ENCODE results near the gene TMEM18.
A peak's percentile ranks its signal among the peaks of the same experiment; 100 is the strongest.

The TMEM18 gene

GRCh38 chr2:677056-677958 is at the start of gene TMEM18:
TMEM18 (minus strand) TSS chr2:677406; CDS start chr2:677345, 61 bp downstream.
- peak within 1 kb of the TSS; percentile 97 for H3K27ac ChIP-seq
- H2AFZ ChIP-seq: peak within 1 kb of the TSS; percentile 93
- peak within 1 kb of the TSS; percentile 85 for H3K9ac ChIP-seq
- H3K79me2 ChIP-seq: peaks cover 11% of the 10 kb centered on the region
- H3K4me3 ChIP-seq (ENCODE audit: low read depth, low read length): peak within 1 kb of the TSS; percentile 84
- H3K9me3 ChIP-seq (ENCODE audit: control insufficient read depth, low read length): no peaks in the 10 kb centered on the region
- H3K36me3 ChIP-seq (ENCODE audit: control insufficient read depth, insufficient read depth, low read length): no peaks in the 10 kb centered on the region
- H3K27me3 ChIP-seq (ENCODE audit: control insufficient read depth, insufficient read depth, low read length): no peaks in the 10 kb centered on the region
- TF ChIP-seq CTCF (IDR thresholded peaks at IDR 0.05): peak; percentile 44
- H3K4me2 ChIP-seq (ENCODE audit: low read length): peak within 1 kb of the TSS; percentile 77
- H3K4me1 ChIP-seq: no peaks in the 10 kb centered on the region

GRCh38 chr2:726169-726568 is 49.0 kb upstream of the TMEM18 start:
- H3K36me3 ChIP-seq (ENCODE audit: control insufficient read depth, insufficient read depth, low read length): no peaks in the 10 kb centered on the region
- no peak overlapping the region for H3K4me3 ChIP-seq (ENCODE audit: low read depth, low read length)
- no peak overlapping the region for H3K27ac ChIP-seq
- H3K9me3 ChIP-seq (ENCODE audit: control insufficient read depth, low read length): no peaks in the 10 kb centered on the region
- no peaks in the 10 kb centered on the region for H3K4me1 ChIP-seq
- H3K79me2 ChIP-seq: no peaks in the 10 kb centered on the region
- no peak overlapping the region for H3K4me2 ChIP-seq (ENCODE audit: low read length)
- no peak overlapping the region for H3K9ac ChIP-seq
- H2AFZ ChIP-seq: peak overlapping the region; percentile 33
- no peak for TF ChIP-seq CTCF (IDR thresholded peaks at IDR 0.05)
- H3K27me3 ChIP-seq (ENCODE audit: control insufficient read depth, insufficient read depth, low read length): no peaks in the 10 kb centered on the region

- Histone ChIP-seq H3K4me3 (ENCODE audit: low read depth, low read length) (no peak overlapping the region), H2AFZ (no peak overlapping the region)
- TF ChIP-seq CTCF (IDR thresholded peaks at IDR 0.05): no peak
These were observed 48.3 kb upstream of the TMEM18 start for GRCh38 chr2:725468-725867.

GRCh38 chr2:723761-724160 is 46.6 kb upstream of the TMEM18 start:
- no peak for TF ChIP-seq CTCF (IDR thresholded peaks at IDR 0.05)
- Histone ChIP-seq H3K4me1 (no peaks in the 10 kb centered on the region), H3K27me3 (ENCODE audit: control insufficient read depth, insufficient read depth, low read length) (no peaks in the 10 kb centered on the region), H3K9me3 (ENCODE audit: control insufficient read depth, low read length) (no peaks in the 10 kb centered on the region), H3K27ac (no peak overlapping the region), H3K79me2 (no peaks in the 10 kb centered on the region), H3K4me2 (ENCODE audit: low read length) (no peak overlapping the region), H3K36me3 (ENCODE audit: control insufficient read depth, insufficient read depth, low read length) (no peaks in the 10 kb centered on the region), H3K9ac (no peak overlapping the region), H2AFZ (no peak overlapping the region), H3K4me3 (ENCODE audit: low read depth, low read length) (no peak overlapping the region)

More at GRCh38 chr2:725468-725867, 48.3 kb upstream of the TMEM18 start:
- Histone ChIP-seq H3K27ac (no peak overlapping the region), H3K4me1 (no peaks in the 10 kb centered on the region), H3K27me3 (ENCODE audit: control insufficient read depth, insufficient read depth, low read length) (no peaks in the 10 kb centered on the region), H3K79me2 (no peaks in the 10 kb centered on the region), H3K4me2 (ENCODE audit: low read length) (no peak overlapping the region), H3K9me3 (ENCODE audit: control insufficient read depth, low read length) (no peaks in the 10 kb centered on the region), H3K36me3 (ENCODE audit: control insufficient read depth, insufficient read depth, low read length) (no peaks in the 10 kb centered on the region), H3K9ac (no peak overlapping the region)

Measured in parathyroid adenoma (tissue), 2 donors.